Skin epidermis (tissue), 12 donors: ENCODE measurements around the gene CYSTM1.

Source experiments
- H3K27ac ChIP-seq, 21 experiments: fragments of 200-600 bp; sonication (generic) in 11 of 21; one replicate each; pipeline ENCODE4 v1.5.0; 2020; ENCODE audit warnings: mild to moderate bottlenecking in 3 of 21, inconsistent platforms in 2 of 21, moderate library complexity in 2 of 21
- H3K4me3 ChIP-seq, 7 experiments: fragments of 200-600 bp; sonication (generic) in 2 of 7; one replicate each; pipeline ENCODE4 v1.5.0; 2020; ENCODE audit warnings: inconsistent platforms in 2 of 7, mild to moderate bottlenecking in 2 of 7, moderate library complexity in 1 of 7

CYSTM1 gene

GRCh38 chr5:140267559-140268018, 92.6 kb downstream of the CYSTM1 start:
- Histone ChIP-seq H3K4me3 (no peak overlapping the region), H3K27ac (peak overlapping the region in 2 of 21 experiments; percentile 6 to 43)

GRCh38 chr5:140270008-140270407, 95.0 kb downstream of the CYSTM1 start:
- Histone ChIP-seq H3K27ac (no peak overlapping the region), H3K4me3 (no peak overlapping the region)

- Histone ChIP-seq H3K27ac (peak overlapping the region in 3 of 21 experiments; percentile 6 to 36 (median 8)), H3K4me3 (no peak overlapping the region)
Measured at GRCh38 chr5:140273401-140273877, 98.5 kb downstream of the CYSTM1 start.

GRCh38 chr5:140275837-140276236, 100.8 kb downstream of the CYSTM1 start:
- H3K27ac ChIP-seq = no peak overlapping the region

GRCh38 chr5:140282266-140282665, 107.3 kb downstream of the CYSTM1 start:
- H3K4me3 ChIP-seq = no peak overlapping the region

More at GRCh38 chr5:140275837-140276236, 100.8 kb downstream of the CYSTM1 start:
- H3K4me3 ChIP-seq = no peak overlapping the region

GRCh38 chr5:140284013-140284412, 109.0 kb downstream of the CYSTM1 start:
- H3K27ac ChIP-seq = no peak overlapping the region
- no peak overlapping the region for H3K4me3 ChIP-seq

More at GRCh38 chr5:140282266-140282665, 107.3 kb downstream of the CYSTM1 start:
- peak overlapping the region in 1 of 21 experiments; percentile 63 for H3K27ac ChIP-seq

- H3K27ac ChIP-seq = no peak overlapping the region
- no peak overlapping the region for H3K4me3 ChIP-seq
Measured at GRCh38 chr5:140286424-140286823, 111.4 kb downstream of the CYSTM1 start.

- Histone ChIP-seq H3K27ac (no peak overlapping the region), H3K4me3 (no peak overlapping the region)
Measured at GRCh38 chr5:140287801-140288521, 113.0 kb downstream of the CYSTM1 start.

- H3K27ac ChIP-seq = peak overlapping the region in 5 of 21 experiments; percentile 0 to 20 (median 14)
- no peak overlapping the region for H3K4me3 ChIP-seq
Measured at GRCh38 chr5:140292212-140293036, 117.4 kb downstream of the CYSTM1 start.
